ENCODE measurements around the gene OSBPL3. TPM values are rescaled to one million over a fixed set of nuclear protein-coding genes. Genes with fewer than 3 reads are reported as not detected.
A peak's percentile ranks its signal among the peaks of the same experiment; 100 is the strongest.

The OSBPL3 gene
- total RNA-seq, 1 experiment from 2014 or later, result 45.1 TPM

GRCh38 chr7:24799506-24799905, 180.5 kb downstream of the OSBPL3 start:
- H3K4me1 Mint-ChIP-seq (ENCODE audit: low read depth, unreplicated experiment), result peaks cover 21% of the 10 kb centered on the region
- H3K4me3 ChIP-seq (ENCODE audit: low read depth, low read length), result no peak overlapping the region
- no peaks in the 10 kb centered on the region for H3K36me3 ChIP-seq (ENCODE audit: control insufficient read depth, insufficient read depth, low read length)
- no peak for DNase-seq
- TF ChIP-seq, protein P1, sequence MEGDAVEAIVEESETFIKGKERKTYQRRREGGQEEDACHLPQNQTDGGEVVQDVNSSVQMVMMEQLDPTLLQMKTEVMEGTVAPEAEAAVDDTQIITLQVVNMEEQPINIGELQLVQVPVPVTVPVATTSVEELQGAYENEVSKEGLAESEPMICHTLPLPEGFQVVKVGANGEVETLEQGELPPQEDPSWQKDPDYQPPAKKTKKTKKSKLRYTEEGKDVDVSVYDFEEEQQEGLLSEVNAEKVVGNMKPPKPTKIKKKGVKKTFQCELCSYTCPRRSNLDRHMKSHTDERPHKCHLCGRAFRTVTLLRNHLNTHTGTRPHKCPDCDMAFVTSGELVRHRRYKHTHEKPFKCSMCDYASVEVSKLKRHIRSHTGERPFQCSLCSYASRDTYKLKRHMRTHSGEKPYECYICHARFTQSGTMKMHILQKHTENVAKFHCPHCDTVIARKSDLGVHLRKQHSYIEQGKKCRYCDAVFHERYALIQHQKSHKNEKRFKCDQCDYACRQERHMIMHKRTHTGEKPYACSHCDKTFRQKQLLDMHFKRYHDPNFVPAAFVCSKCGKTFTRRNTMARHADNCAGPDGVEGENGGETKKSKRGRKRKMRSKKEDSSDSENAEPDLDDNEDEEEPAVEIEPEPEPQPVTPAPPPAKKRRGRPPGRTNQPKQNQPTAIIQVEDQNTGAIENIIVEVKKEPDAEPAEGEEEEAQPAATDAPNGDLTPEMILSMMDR (IDR thresholded peaks at IDR 0.05; ENCODE audit: insufficient read depth in 1 of 2, low read depth in 1 of 2, low read length in 1 of 2, severe bottlenecking in 1 of 2, unreplicated experiment in 1 of 2), result no peak
- no peak overlapping the region for H3K4me3 Mint-ChIP-seq (ENCODE audit: unreplicated experiment)
- peaks cover 14% of the 10 kb centered on the region for H3K4me1 ChIP-seq
- intact Hi-C loops (cut with micrococcal nuclease; ENCODE audit: unreplicated experiment), result no loop called here
- H3K9me3 ChIP-seq, result no peaks in the 10 kb centered on the region
- no peak overlapping the region for H3K27ac Mint-ChIP-seq (ENCODE audit: unreplicated experiment)
- H3K9me3 Mint-ChIP-seq (ENCODE audit: unreplicated experiment), result no peaks in the 10 kb centered on the region
- no peaks in the 10 kb centered on the region for H3K27me3 Mint-ChIP-seq (ENCODE audit: insufficient read depth, unreplicated experiment)
- ChIA-PET POLR2A (no interaction called here), CTCF (interaction anchor here (1.0 kb wide), 1 partner anchor 13 kb away, joined by 4 read pairs; no protein-coding TSS in a partner anchor)
- no peaks in the 10 kb centered on the region for H3K27me3 ChIP-seq (replicated peaks; ENCODE audit: control insufficient read depth, insufficient read depth, low read length)
- BruUV-seq (replicated peaks), result TSS peak; percentile 15
- peaks cover 64% of the 10 kb centered on the region for H3K36me3 Mint-ChIP-seq (ENCODE audit: insufficient read depth, unreplicated experiment)

GRCh38 chr7:24798261-24798660, 181.7 kb downstream of the OSBPL3 start:
- Mint-ChIP-seq H3K27me3 (ENCODE audit: insufficient read depth, unreplicated experiment) (no peaks in the 10 kb centered on the region), H3K4me1 (ENCODE audit: low read depth, unreplicated experiment) (peaks cover 30% of the 10 kb centered on the region), H3K4me3 (ENCODE audit: unreplicated experiment) (no peak overlapping the region), H3K27ac (ENCODE audit: unreplicated experiment) (no peak overlapping the region), H3K9me3 (ENCODE audit: unreplicated experiment) (no peaks in the 10 kb centered on the region), H3K36me3 (ENCODE audit: insufficient read depth, unreplicated experiment) (peaks cover 59% of the 10 kb centered on the region)
- no peak for DNase-seq
- POLR2A ChIA-PET, result no interaction called here
- H3K4me1 ChIP-seq, result peaks cover 20% of the 10 kb centered on the region
- no TSS peak for BruUV-seq (replicated peaks)
- intact Hi-C loops (cut with micrococcal nuclease; ENCODE audit: unreplicated experiment), result no loop called here
- H3K4me3 ChIP-seq (ENCODE audit: low read depth, low read length), result no peak overlapping the region
- CTCF ChIA-PET, result interaction anchor here (1.6 kb wide), 1 partner anchor 14 kb away, joined by 5 read pairs; no protein-coding TSS in a partner anchor
- H3K27me3 ChIP-seq (replicated peaks; ENCODE audit: control insufficient read depth, insufficient read depth, low read length), result no peaks in the 10 kb centered on the region
- TF ChIP-seq, protein P1 (IDR thresholded peaks at IDR 0.05; ENCODE audit: insufficient read depth in 1 of 2, low read depth in 1 of 2, low read length in 1 of 2, severe bottlenecking in 1 of 2, unreplicated experiment in 1 of 2), result no peak
- H3K36me3 ChIP-seq (ENCODE audit: control insufficient read depth, insufficient read depth, low read length), result no peaks in the 10 kb centered on the region
- H3K9me3 ChIP-seq, result no peaks in the 10 kb centered on the region

GRCh38 chr7:24797270-24797669, 182.7 kb downstream of the OSBPL3 start:
- TF ChIP-seq, protein P1 (IDR thresholded peaks at IDR 0.05; ENCODE audit: insufficient read depth in 1 of 2, low read depth in 1 of 2, low read length in 1 of 2, severe bottlenecking in 1 of 2, unreplicated experiment in 1 of 2), result no peak
- H3K36me3 Mint-ChIP-seq (ENCODE audit: insufficient read depth, unreplicated experiment), result peaks cover 51% of the 10 kb centered on the region
- peaks cover 20% of the 10 kb centered on the region for H3K4me1 ChIP-seq
- no peaks in the 10 kb centered on the region for H3K36me3 ChIP-seq (ENCODE audit: control insufficient read depth, insufficient read depth, low read length)
- H3K9me3 ChIP-seq, result no peaks in the 10 kb centered on the region
- BruUV-seq (replicated peaks), result no TSS peak
- H3K9me3 Mint-ChIP-seq (ENCODE audit: unreplicated experiment), result no peaks in the 10 kb centered on the region
- peaks cover 30% of the 10 kb centered on the region for H3K4me1 Mint-ChIP-seq (ENCODE audit: low read depth, unreplicated experiment)
- no peaks in the 10 kb centered on the region for H3K27me3 ChIP-seq (replicated peaks; ENCODE audit: control insufficient read depth, insufficient read depth, low read length)
- ChIA-PET CTCF (interaction anchor here (1.6 kb wide), 1 partner anchor 15 kb away, joined by 5 read pairs; no protein-coding TSS in a partner anchor), POLR2A (no interaction called here)
- no peaks in the 10 kb centered on the region for H3K27me3 Mint-ChIP-seq (ENCODE audit: insufficient read depth, unreplicated experiment)
- no peak overlapping the region for H3K4me3 Mint-ChIP-seq (ENCODE audit: unreplicated experiment)
- no peak overlapping the region for H3K4me3 ChIP-seq (ENCODE audit: low read depth, low read length)
- intact Hi-C loops (cut with micrococcal nuclease; ENCODE audit: unreplicated experiment), result no loop called here
- DNase-seq, result no peak
- no peak overlapping the region for H3K27ac Mint-ChIP-seq (ENCODE audit: unreplicated experiment)
